Liver (tissue), 3 donors: ENCODE results near the gene CHRNB2.

Source experiments
- CTCF ChIP-seq: fragments of 150-350 bp; IDR thresholded peaks from 2 replicates; pipeline ENCODE4 v1.5.1; 2017; ENCODE audit warnings: improper control_type of control experiment, low read depth, low read length; ENCODE audit not compliant: missing input control
- EGR1 ChIP-seq, 2 donors: IDR thresholded peaks; 2 replicates each; pipeline ENCODE4 v1.6.1; 2016 to 2018; ENCODE audit warnings: antibody characterized with exemption in 2 of 2, low read depth in 2 of 2
- GABPA ChIP-seq, 2 donors: IDR thresholded peaks in 1 of 2; conservative IDR thresholded peaks in 1 of 2; 2 replicates each; pipeline ENCODE4 v1.6.1; 2016; ENCODE audit warnings: antibody characterized with exemption in 2 of 2, mild to moderate bottlenecking in 1 of 2, moderate library complexity in 1 of 2
- HNF4A ChIP-seq, 2 donors: conservative IDR thresholded peaks; 2 replicates each; pipeline ENCODE4 v1.6.1; 2016; ENCODE audit warnings: antibody characterized with exemption in 2 of 2, mild to moderate bottlenecking in 2 of 2
- RAD21 ChIP-seq, 2 donors: IDR thresholded peaks; 2 replicates each; pipeline ENCODE4 v1.6.1; 2016; ENCODE audit warnings: antibody characterized with exemption in 2 of 2, mild to moderate bottlenecking in 2 of 2
- TAF1 ChIP-seq: conservative IDR thresholded peaks from 2 replicates; pipeline ENCODE4 v1.6.1; 2016; ENCODE audit warnings: antibody characterized with exemption, mild to moderate bottlenecking
- YY1 ChIP-seq: IDR thresholded peaks from 2 replicates; pipeline ENCODE4 v1.6.1; 2016; ENCODE audit warnings: antibody characterized with exemption, mild to moderate bottlenecking
- TF ChIP-seq, protein P1 (sequence below): IDR thresholded peaks from 2 replicates; pipeline ENCODE4 v1.6.1; 2016; ENCODE audit warnings: antibody characterized with exemption
- TF ChIP-seq, protein P2 (sequence below): IDR thresholded peaks from 2 replicates; pipeline ENCODE4 v1.6.1; 2016; ENCODE audit warnings: antibody characterized with exemption
- TF ChIP-seq, protein P3 (sequence below): IDR thresholded peaks from 2 replicates; pipeline ENCODE4 v1.6.1; 2016; ENCODE audit warnings: antibody characterized with exemption
- donor health status: healthy.
- donor health status: healthy.

DNA sequence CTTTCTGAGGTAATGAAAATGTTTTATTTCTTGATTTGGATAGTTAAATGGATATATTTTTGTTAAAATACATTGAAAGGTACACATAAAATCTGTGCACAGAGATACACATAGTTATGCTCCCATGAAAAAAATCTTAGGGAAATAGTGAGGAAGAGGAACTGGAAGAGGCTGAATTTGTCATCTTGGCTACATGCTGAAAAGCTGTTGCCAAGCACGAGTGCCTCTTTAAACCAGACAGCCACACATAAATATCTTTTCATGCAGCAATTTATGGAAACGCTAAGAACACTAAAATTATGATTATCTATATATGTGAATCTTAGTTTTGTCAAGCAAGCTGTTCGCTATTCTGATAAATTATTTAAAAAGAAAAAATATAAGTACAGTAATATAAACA lies 53.2 kb downstream of the CHRNB2 start:
- no peak for TF ChIP-seq RAD21 (IDR thresholded peaks at IDR 0.05)
- no peak for TF ChIP-seq GABPA (IDR thresholded peaks at IDR 0.05 in 1 of 2, conservative IDR thresholded peaks at IDR 0.05 in 1 of 2)
- TF ChIP-seq TAF1, result no peak
- no peak for TF ChIP-seq EGR1 (IDR thresholded peaks at IDR 0.05; ENCODE audit: low read depth in 2 of 2)
- no peak for TF ChIP-seq CTCF
- TF ChIP-seq HNF4A (conservative IDR thresholded peaks at IDR 0.05), result no peak
- TF ChIP-seq, protein P1, sequence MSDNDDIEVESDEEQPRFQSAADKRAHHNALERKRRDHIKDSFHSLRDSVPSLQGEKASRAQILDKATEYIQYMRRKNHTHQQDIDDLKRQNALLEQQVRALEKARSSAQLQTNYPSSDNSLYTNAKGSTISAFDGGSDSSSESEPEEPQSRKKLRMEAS, result no peak
- TF ChIP-seq, protein P2, sequence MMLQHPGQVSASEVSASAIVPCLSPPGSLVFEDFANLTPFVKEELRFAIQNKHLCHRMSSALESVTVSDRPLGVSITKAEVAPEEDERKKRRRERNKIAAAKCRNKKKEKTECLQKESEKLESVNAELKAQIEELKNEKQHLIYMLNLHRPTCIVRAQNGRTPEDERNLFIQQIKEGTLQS, result no peak
- TF ChIP-seq, protein P3, sequence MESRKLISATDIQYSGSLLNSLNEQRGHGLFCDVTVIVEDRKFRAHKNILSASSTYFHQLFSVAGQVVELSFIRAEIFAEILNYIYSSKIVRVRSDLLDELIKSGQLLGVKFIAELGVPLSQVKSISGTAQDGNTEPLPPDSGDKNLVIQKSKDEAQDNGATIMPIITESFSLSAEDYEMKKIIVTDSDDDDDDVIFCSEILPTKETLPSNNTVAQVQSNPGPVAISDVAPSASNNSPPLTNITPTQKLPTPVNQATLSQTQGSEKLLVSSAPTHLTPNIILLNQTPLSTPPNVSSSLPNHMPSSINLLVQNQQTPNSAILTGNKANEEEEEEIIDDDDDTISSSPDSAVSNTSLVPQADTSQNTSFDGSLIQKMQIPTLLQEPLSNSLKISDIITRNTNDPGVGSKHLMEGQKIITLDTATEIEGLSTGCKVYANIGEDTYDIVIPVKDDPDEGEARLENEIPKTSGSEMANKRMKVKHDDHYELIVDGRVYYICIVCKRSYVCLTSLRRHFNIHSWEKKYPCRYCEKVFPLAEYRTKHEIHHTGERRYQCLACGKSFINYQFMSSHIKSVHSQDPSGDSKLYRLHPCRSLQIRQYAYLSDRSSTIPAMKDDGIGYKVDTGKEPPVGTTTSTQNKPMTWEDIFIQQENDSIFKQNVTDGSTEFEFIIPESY, result no peak
- no peak for TF ChIP-seq YY1
